ES-I3 (cell line): Measurements from ENCODE around the gene CDKL5.
"Not testable (repeated sequence)": the region's sequence is repeated elsewhere in the genome, so short reads cannot be mapped to it uniquely, and the experiment has no call there.

Experiments used
- H3K36me3 ChIP-seq: 2 replicates; pipeline ENCODE4 v1.6.1; 2013; ENCODE audit warnings: mild to moderate bottlenecking, low read length, control low read depth, moderate library complexity; ENCODE audit not compliant: insufficient read depth
- H3K4me1 ChIP-seq: 2 replicates; pipeline ENCODE4 v1.6.1; 2013; ENCODE audit warnings: mild to moderate bottlenecking, control low read depth, low read length; ENCODE audit not compliant: insufficient read depth
- H3K9ac ChIP-seq: 2 replicates; pipeline ENCODE4 v1.6.1; 2013; ENCODE audit warnings: low read depth, mild to moderate bottlenecking, low read length, moderate library complexity
- H3K9me3 ChIP-seq: 2 replicates; pipeline ENCODE4 v1.6.1; 2013; ENCODE audit warnings: mild to moderate bottlenecking, low read length, moderate library complexity; ENCODE audit not compliant: control insufficient read depth, insufficient read depth

Gene CDKL5

GRCh38 chrX:18433288-18433687 lies 7.9 kb downstream of the CDKL5 start:
- not testable (repeated sequence) for H3K9me3 ChIP-seq, H3K36me3 ChIP-seq, H3K4me1 ChIP-seq, H3K9ac ChIP-seq

GRCh38 chrX:18434896-18435295 lies 9.5 kb downstream of the CDKL5 start:
- no peak overlapping the region for H3K9ac ChIP-seq
- no peaks in the 10 kb centered on the region for H3K36me3 ChIP-seq
- no peaks in the 10 kb centered on the region for H3K9me3 ChIP-seq
- H3K4me1 ChIP-seq, result no peaks in the 10 kb centered on the region; the same call in 1 of the 2 replicates

GRCh38 chrX:18436017-18436416 lies 10.6 kb downstream of the CDKL5 start:
- H3K9me3 ChIP-seq, result no peaks in the 10 kb centered on the region
- H3K36me3 ChIP-seq, result no peaks in the 10 kb centered on the region
- no peak overlapping the region for H3K9ac ChIP-seq
- H3K4me1 ChIP-seq, result no peaks in the 10 kb centered on the region; the same call in 1 of the 2 replicates

- Histone ChIP-seq H3K9me3 (no peaks in the 10 kb centered on the region), H3K36me3 (no peaks in the 10 kb centered on the region), H3K4me1 (peaks cover 17% of the 10 kb centered on the region), H3K9ac (no peak overlapping the region)
These were observed 15.4 kb downstream of the CDKL5 start for GRCh38 chrX:18440835-18441234.

GRCh38 chrX:18441780-18442367 lies 16.5 kb downstream of the CDKL5 start:
- H3K36me3 ChIP-seq, result no peaks in the 10 kb centered on the region
- H3K4me1 ChIP-seq, result peaks cover 17% of the 10 kb centered on the region
- no peak overlapping the region for H3K9ac ChIP-seq
- H3K9me3 ChIP-seq, result no peaks in the 10 kb centered on the region

GRCh38 chrX:18448416-18448815 lies 23.0 kb downstream of the CDKL5 start:
- Histone ChIP-seq H3K4me1 (peaks cover 12% of the 10 kb centered on the region), H3K9me3 (no peaks in the 10 kb centered on the region), H3K36me3 (no peaks in the 10 kb centered on the region), H3K9ac (no peak overlapping the region)

GRCh38 chrX:18449236-18449635 lies 23.8 kb downstream of the CDKL5 start:
- no peak overlapping the region for H3K9ac ChIP-seq
- peaks cover 12% of the 10 kb centered on the region for H3K4me1 ChIP-seq
- H3K36me3 ChIP-seq, result no peaks in the 10 kb centered on the region
- H3K9me3 ChIP-seq, result no peaks in the 10 kb centered on the region

GRCh38 chrX:18455384-18455783 lies 30.0 kb downstream of the CDKL5 start:
- no peaks in the 10 kb centered on the region for H3K9me3 ChIP-seq
- H3K4me1 ChIP-seq, result no peaks in the 10 kb centered on the region
- no peak overlapping the region for H3K9ac ChIP-seq
- H3K36me3 ChIP-seq, result no peaks in the 10 kb centered on the region

GRCh38 chrX:18457000-18457399 lies 31.6 kb downstream of the CDKL5 start:
- H3K9ac ChIP-seq, result no peak overlapping the region
- peaks cover 12% of the 10 kb centered on the region for H3K4me1 ChIP-seq
- no peaks in the 10 kb centered on the region for H3K9me3 ChIP-seq
- no peaks in the 10 kb centered on the region for H3K36me3 ChIP-seq

GRCh38 chrX:18461431-18461830 lies 36.0 kb downstream of the CDKL5 start:
- no peak overlapping the region for H3K9ac ChIP-seq
- H3K9me3 ChIP-seq, result no peaks in the 10 kb centered on the region
- H3K36me3 ChIP-seq, result no peaks in the 10 kb centered on the region
- H3K4me1 ChIP-seq, result peaks cover 16% of the 10 kb centered on the region

- H3K4me1 ChIP-seq, result peaks cover 16% of the 10 kb centered on the region
- H3K9ac ChIP-seq, result no peak overlapping the region
- no peaks in the 10 kb centered on the region for H3K36me3 ChIP-seq
- H3K9me3 ChIP-seq, result no peaks in the 10 kb centered on the region
These were observed 39.1 kb downstream of the CDKL5 start for GRCh38 chrX:18464499-18464898.

GRCh38 chrX:18465051-18465450 lies 39.6 kb downstream of the CDKL5 start:
- Histone ChIP-seq H3K9me3 (no peaks in the 10 kb centered on the region), H3K36me3 (no peaks in the 10 kb centered on the region), H3K4me1 (peaks cover 16% of the 10 kb centered on the region), H3K9ac (no peak overlapping the region)

- Histone ChIP-seq H3K36me3 (no peaks in the 10 kb centered on the region), H3K9ac (no peak overlapping the region), H3K9me3 (no peaks in the 10 kb centered on the region), H3K4me1 (no peaks in the 10 kb centered on the region)
These were observed 43.2 kb downstream of the CDKL5 start for GRCh38 chrX:18468599-18468998.

- Histone ChIP-seq H3K9ac (no peak overlapping the region), H3K4me1 (no peaks in the 10 kb centered on the region), H3K9me3 (no peaks in the 10 kb centered on the region), H3K36me3 (no peaks in the 10 kb centered on the region)
These were observed 45.9 kb downstream of the CDKL5 start for GRCh38 chrX:18471296-18471695.

- no peaks in the 10 kb centered on the region for H3K36me3 ChIP-seq
- H3K9ac ChIP-seq, result no peak overlapping the region
- H3K4me1 ChIP-seq, result peaks cover 16% of the 10 kb centered on the region; the same call in 1 of the 2 replicates
- no peaks in the 10 kb centered on the region for H3K9me3 ChIP-seq
These were observed 65.6 kb downstream of the CDKL5 start for GRCh38 chrX:18490806-18491555.
